NCI-H446 (cell line): ENCODE data around the gene MAML2.

ENCODE experiments used
- DNase-seq, 2 experiments: peaks; one replicate each; lab custom pipeline; 2025; lab: John Stamatoyannopoulos, UW

MAML2 gene

GRCh38 chr11:96207459-96208449 lies 135.2 kb downstream of the MAML2 start:
- DNase-seq: no peak

GRCh38 chr11:96206955-96207354 lies 136.0 kb downstream of the MAML2 start:
- no peak for DNase-seq

- DNase-seq: peak; percentile 83 to 92
These were observed 137.6 kb downstream of the MAML2 start for GRCh38 chr11:96205460-96205809.

GRCh38 chr11:96204721-96205459 lies 138.1 kb downstream of the MAML2 start:
- peak; percentile 63 to 86 for DNase-seq

- DNase-seq: peak in 1 of 2 experiments; percentile 50
These were observed 138.7 kb downstream of the MAML2 start for GRCh38 chr11:96204366-96204659.

- no peak for DNase-seq
These were observed 139.2 kb downstream of the MAML2 start for GRCh38 chr11:96203567-96204365.

GRCh38 chr11:96200243-96200642 lies 142.8 kb downstream of the MAML2 start:
- DNase-seq: no peak

- DNase-seq: peak in 1 of 2 experiments; percentile 29
These were observed 143.4 kb downstream of the MAML2 start for GRCh38 chr11:96199563-96200025.

- no peak for DNase-seq
These were observed 144.9 kb downstream of the MAML2 start for GRCh38 chr11:96197801-96198701.

GRCh38 chr11:96197103-96197502 lies 145.9 kb downstream of the MAML2 start:
- DNase-seq: no peak

- DNase-seq: no peak
These were observed 146.8 kb downstream of the MAML2 start for GRCh38 chr11:96196181-96196662.

GRCh38 chr11:96195671-96196070 lies 147.3 kb downstream of the MAML2 start:
- DNase-seq: no peak

GRCh38 chr11:96194581-96195374 lies 148.2 kb downstream of the MAML2 start:
- no peak for DNase-seq

GRCh38 chr11:96193745-96194443 lies 149.1 kb downstream of the MAML2 start:
- DNase-seq: no peak

GRCh38 chr11:96191752-96192151 lies 151.2 kb downstream of the MAML2 start:
- no peak for DNase-seq

- DNase-seq: no peak
These were observed 153.6 kb downstream of the MAML2 start for GRCh38 chr11:96189351-96189750.

- DNase-seq: no peak
These were observed 154.6 kb downstream of the MAML2 start for GRCh38 chr11:96188243-96189006.

- DNase-seq: peak in 1 of 2 experiments; percentile 69
These were observed 155.2 kb downstream of the MAML2 start for GRCh38 chr11:96187822-96188221.

GRCh38 chr11:96186806-96187205 lies 156.2 kb downstream of the MAML2 start:
- no peak for DNase-seq
